GM19351 (cell line): ENCODE results near the gene ALOX5.
"Not testable (repeated sequence)": the region's sequence is repeated elsewhere in the genome, so short reads cannot be mapped to it uniquely, and the experiment has no call there.

Experiments
- ATAC-seq: cut with Tn5 transposase; IDR thresholded peaks from one replicate; pipeline ENCODE4 v1.9.1; 2021; ENCODE audit warnings: mild to moderate bottlenecking, moderate library complexity; ENCODE audit not compliant: unreplicated experiment

The ALOX5 gene

DNA sequence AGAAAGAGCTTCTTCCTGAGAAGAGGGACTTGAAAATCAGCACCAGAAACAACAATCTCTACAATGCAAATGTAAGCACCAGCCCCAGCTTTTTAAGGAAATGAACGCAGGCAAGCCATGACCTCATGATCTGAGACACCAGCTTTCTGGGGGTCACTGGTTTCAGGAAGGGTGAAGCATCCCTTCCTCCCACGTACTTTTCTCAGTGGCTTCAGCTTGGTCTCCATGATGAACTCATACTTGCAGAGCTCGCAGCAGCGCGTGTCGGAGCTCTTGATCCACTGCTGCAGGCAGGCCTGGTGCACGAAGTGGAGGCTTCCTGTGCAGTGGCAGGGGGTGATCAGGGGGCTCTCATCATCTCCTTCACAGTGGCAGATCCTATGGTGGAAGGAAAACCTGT lies 87.0 kb downstream of the ALOX5 start:
- ATAC-seq = peak; percentile 76

DNA sequence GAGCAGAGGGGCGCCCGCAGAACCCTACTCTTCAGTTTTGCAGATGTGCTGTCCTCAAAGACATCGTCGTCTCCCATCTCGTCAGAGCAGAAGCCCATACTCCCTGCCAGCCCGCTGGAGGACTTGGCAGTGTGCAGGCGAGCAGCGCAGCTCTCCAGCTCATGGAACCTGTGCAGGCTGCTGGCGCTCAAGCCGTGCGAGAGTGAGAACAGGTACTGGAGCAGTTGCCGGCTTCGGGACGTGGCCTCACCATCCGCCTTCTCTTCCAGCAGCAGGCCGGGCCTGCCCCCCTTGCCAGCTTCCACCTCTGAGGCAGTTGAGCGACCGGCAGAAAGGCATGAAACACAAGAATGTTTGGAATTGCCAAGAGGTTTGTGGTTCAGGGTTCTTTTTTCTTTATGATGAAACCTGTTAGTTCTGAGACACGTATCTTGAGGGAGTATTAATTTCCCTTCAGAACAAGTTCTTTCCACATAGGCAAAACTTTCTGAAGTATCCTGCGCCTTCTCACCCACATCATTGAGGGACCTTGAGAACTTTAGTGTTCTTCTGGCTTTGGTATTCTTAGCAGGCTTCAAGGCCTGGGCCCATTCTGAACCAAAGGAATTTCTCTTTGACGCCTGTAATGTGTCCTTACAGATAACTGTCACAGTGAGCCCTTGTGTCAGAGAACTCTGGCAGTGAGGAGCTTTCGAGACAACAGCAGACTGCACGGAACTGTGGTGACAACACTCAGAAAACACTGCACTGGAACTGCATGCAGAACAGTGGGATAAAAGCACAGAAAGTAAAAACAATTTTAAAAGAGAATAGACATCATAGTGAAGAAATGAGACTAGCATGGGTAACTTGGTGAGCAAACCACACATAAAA lies 89.5 kb downstream of the ALOX5 start:
- no peak for ATAC-seq

DNA sequence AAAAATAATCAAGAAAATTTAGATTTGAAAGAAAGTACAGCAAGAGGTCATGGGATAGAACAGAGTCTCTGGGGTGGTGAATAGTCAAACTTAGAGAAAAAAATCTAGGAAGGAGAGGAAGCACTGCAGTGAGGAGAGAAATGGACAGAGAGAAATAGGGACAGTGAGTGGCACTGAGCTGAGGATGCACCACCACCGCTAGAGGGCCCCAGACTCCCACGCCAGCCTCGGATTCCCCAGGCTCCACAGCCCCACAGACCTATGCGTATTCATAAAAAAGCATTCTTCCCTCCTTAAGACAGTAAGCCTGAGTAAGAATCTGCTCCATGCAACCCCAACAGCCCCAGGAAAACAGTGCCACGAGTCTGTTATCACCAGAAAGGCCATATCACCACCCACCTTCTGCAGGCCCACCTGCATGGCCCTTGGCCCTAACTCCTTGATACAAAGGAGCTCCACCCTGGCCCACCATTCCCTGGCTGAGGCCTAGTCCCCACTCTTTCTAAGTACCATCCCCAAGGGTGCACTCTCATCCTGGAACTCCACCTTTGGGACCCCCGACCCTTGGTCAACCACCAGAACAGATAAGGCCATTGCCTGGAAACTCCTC lies 91.0 kb downstream of the ALOX5 start:
- ATAC-seq = peak; percentile 44

DNA sequence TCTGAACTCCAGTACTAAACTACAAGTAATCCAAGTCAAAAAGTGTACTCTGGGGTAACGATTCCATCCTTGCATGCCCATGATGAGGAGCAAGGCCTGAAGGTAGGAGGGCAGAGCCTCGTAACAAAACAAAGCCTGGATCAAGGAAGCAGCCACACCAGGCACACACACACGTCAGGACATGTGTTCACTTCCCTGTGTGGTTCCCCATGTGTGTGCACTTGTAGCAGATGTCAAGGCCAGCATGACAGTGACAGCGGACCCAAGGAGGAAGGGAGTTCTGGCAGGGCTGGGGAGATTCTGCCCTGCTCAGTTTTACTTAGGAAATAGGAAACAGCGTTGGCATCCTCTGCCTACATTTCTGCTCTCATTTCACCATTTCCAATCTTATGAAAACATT lies 92.8 kb downstream of the ALOX5 start:
- ATAC-seq = no peak

GRCh38 chr10:45468079-45468478 lies 94.1 kb downstream of the ALOX5 start:
- no peak for ATAC-seq

DNA sequence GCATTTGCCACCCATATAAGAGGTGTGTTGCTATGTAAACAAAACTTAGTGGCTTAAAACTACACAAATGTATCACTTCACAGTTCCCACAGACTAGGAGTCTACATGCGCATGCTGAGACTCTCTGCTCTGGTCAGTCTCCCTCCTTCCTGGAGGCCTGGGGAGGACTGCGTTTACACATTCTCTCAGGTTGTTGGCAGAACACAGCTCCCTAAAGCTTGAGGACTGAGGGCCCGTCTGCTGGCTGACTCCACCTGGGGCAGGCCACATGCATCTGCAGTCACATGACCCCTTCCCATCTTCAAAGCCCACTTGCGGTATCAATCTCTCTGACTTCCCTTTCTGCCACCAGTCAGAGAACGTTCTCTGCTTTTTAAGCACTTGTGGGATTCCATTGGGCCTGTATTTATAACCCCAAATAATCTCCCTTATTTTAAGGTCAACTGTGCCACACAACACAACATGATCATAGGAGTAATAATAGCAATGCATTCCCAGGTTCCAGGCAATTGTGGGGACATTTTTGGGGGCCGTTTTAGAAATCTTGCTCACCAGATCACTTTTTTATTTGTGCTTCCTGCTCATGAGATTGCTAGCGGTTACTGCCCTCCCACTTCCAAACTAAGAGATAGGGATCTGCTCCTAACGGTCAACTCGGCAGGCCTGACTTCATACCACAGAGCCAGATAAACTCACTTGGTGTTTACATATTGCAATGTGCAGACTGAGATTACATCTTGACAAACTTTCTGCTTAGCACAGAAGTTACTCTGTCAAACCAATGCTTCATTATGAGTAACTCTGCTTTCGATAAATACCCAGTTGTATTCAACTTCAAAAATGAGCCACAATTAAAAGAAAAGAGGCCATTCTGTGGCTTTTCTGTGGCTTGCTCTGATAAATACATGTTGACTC lies 96.3 kb downstream of the ALOX5 start:
- peak; percentile 66 for ATAC-seq

GRCh38 chr10:45471059-45471458 lies 97.0 kb downstream of the ALOX5 start:
- ATAC-seq = no peak

GRCh38 chr10:45471531-45472310 lies 97.7 kb downstream of the ALOX5 start:
- ATAC-seq = no peak

- ATAC-seq = no peak
Measured at GRCh38 chr10:45473126-45473525, 99.1 kb downstream of the ALOX5 start.

DNA sequence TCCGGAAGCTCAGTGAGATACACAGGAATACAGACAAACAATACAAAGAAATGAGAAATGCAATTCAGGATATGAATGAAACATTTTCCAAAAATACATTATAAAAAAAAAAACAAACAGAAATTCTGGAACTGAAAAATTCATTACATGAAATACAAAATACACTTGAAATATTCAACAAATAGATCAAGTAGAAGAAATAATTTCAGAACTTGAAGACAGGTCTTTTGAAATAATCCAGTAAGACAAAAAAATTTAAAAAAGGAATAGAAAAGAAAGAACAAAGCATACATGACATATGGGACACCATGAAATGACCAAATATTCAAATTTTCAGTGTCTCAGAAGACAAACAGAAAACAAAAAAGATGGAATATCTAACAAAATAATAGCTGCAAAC lies 102.5 kb downstream of the ALOX5 start:
- no peak for ATAC-seq

DNA sequence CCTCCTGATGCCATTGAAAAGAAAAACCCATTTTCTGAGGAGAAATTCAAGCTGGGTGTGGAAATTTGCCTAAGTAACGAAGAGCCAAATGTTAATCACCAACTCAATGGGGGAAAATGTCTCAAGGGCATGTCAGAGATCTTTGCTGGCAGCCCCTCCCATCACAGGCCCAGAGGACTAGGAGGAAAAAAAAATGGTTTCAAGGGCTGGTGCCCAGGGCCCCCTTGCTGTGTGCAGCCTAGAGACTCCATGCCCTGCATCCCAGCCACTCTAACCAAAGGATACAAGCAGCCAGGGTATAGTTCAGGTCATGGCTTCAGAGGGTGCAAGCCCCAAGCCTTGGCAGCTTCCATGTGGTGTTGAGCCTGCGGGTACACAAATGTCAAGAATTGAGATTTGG lies 106.3 kb downstream of the ALOX5 start:
- no peak for ATAC-seq

- not testable (repeated sequence) for ATAC-seq
Measured at GRCh38 chr10:45481100-45481499, 107.1 kb downstream of the ALOX5 start.

DNA sequence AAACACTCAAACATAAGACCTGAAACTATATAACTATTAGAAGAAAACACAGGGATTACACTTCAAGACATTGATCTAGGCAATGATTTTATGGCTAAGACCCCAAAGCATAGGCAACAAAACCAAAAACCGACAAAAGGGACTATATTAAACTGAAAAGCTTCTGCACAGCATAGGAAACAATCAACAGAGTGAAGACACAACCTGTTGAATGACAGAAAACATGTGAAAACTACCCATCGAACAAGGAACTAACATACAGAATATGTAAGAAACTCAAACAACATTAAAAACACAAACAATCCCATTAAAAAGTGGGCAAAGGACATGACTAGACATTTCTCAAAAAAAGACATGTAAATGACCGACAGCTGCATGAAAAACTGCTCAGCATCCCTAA lies 109.0 kb downstream of the ALOX5 start:
- ATAC-seq = no peak

- ATAC-seq = no peak
Measured at GRCh38 chr10:45487735-45488134, 113.7 kb downstream of the ALOX5 start.

- no peak for ATAC-seq
Measured at GRCh38 chr10:45488365-45488764, 114.3 kb downstream of the ALOX5 start.

DNA sequence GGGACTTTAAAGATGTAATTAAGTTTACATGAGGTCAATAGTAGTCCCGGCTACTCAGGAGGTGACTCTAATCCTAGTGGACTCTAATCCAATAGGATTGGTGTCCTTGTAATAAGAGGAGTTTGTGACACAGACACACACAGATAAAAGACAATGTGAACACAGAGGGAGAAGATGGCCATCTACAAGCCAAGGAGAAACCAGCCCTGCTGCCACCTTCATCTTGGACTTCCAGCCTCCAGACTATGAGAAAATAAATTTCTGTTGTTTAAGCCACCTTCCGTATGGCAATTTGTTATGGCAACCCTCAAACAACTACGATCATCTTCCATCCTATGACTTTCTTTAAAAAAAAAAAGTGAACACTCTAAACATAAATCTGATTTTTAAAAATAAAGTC lies 116.3 kb downstream of the ALOX5 start:
- ATAC-seq = no peak

DNA sequence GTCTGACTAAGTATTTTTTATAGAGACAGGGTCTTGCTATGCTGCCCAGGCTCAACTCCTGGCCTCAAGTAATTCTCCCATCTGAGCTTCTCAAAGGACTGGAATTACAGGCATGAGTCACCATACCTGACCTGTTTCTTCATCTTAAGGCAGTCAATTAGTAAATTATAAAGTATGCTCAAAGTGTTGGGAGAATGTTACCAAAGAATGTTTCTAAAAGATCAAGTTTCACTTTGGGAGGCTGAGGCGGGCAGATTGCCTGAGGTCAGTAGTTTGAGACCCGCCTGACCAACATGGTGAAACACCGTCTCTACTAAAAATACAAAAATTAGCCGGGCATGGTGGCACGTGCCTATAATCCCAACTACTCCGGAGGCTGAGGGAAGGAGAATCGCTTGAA lies 117.0 kb downstream of the ALOX5 start:
- no peak for ATAC-seq
